ENCODE data around the gene PICK1. TPM values are rescaled to one million over a fixed set of nuclear protein-coding genes. Genes with fewer than 3 reads are reported as not detected.

The PICK1 gene
- polyA plus RNA-seq, 1 donor from 2014 or later: 101 TPM

GRCh38 chr22:38085056-38085455 lies 27.9 kb downstream of the PICK1 start:
- Histone ChIP-seq H3K27me3 (ENCODE audit: insufficient read depth, low read depth, low read length) (peaks cover 16% of the 10 kb centered on the region), H3K27ac (ENCODE audit: low read length) (no peak overlapping the region), H3K4me2 (ENCODE audit: low read length) (no peak overlapping the region)

GRCh38 chr22:38085501-38085900 lies 28.3 kb downstream of the PICK1 start:
- no peak overlapping the region for H3K4me3 ChIP-seq (ENCODE audit: low read length)
- H4K20me1 ChIP-seq (ENCODE audit: insufficient read depth): no peaks in the 10 kb centered on the region
- H3K9me2 ChIP-seq (ENCODE audit: insufficient read depth, low read length): no peaks in the 10 kb centered on the region
- no peaks in the 10 kb centered on the region for H3K9me3 ChIP-seq (ENCODE audit: low read length)
- no peak overlapping the region for H3K4me2 ChIP-seq (ENCODE audit: low read length)
- H3F3A ChIP-seq (ENCODE audit: insufficient read depth, low read length, poor library complexity, severe bottlenecking): no peaks in the 10 kb centered on the region
- H3K79me2 ChIP-seq (replicated peaks; ENCODE audit: insufficient read depth, low read length): no peaks in the 10 kb centered on the region
- no peak overlapping the region for H3K9ac ChIP-seq (ENCODE audit: low read length)
- peaks cover 14% of the 10 kb centered on the region for H3K27me3 ChIP-seq (ENCODE audit: insufficient read depth, low read depth, low read length)
- H3K27ac ChIP-seq (ENCODE audit: low read length): no peak overlapping the region
- no peak overlapping the region for H2AFZ ChIP-seq (ENCODE audit: low read depth, low read length)
- H3K36me3 ChIP-seq (ENCODE audit: insufficient read depth, low read length): no peaks in the 10 kb centered on the region
- TF ChIP-seq TAF1 (IDR thresholded peaks at IDR 0.05; ENCODE audit: low read depth) (no peak), MXI1 (conservative IDR thresholded peaks at IDR 0.05; ENCODE audit: poor library complexity, severe bottlenecking) (no peak), RAD21 (conservative IDR thresholded peaks at IDR 0.05) (no peak), REST (IDR thresholded peaks at IDR 0.05; ENCODE audit: borderline replicate concordance) (no peak), EZH2 (IDR thresholded peaks at IDR 0.05; ENCODE audit: borderline replicate concordance, insufficient read depth, low read length, poor library complexity, severe bottlenecking) (no peak), EP300 (conservative IDR thresholded peaks at IDR 0.05; ENCODE audit: poor library complexity, severe bottlenecking) (no peak), POLR2AphosphoS5 (IDR thresholded peaks at IDR 0.05) (no peak)

More at GRCh38 chr22:38085056-38085455, 27.9 kb downstream of the PICK1 start:
- Histone ChIP-seq H2AFZ (ENCODE audit: low read depth, low read length) (no peak overlapping the region), H3K79me2 (replicated peaks; ENCODE audit: insufficient read depth, low read length) (no peaks in the 10 kb centered on the region), H3F3A (ENCODE audit: insufficient read depth, low read length, poor library complexity, severe bottlenecking) (no peaks in the 10 kb centered on the region), H3K9ac (ENCODE audit: low read length) (no peak overlapping the region), H3K9me2 (ENCODE audit: insufficient read depth, low read length) (no peaks in the 10 kb centered on the region), H3K36me3 (ENCODE audit: insufficient read depth, low read length) (no peaks in the 10 kb centered on the region), H4K20me1 (ENCODE audit: insufficient read depth) (no peaks in the 10 kb centered on the region), H3K4me3 (ENCODE audit: low read length) (no peak overlapping the region), H3K9me3 (ENCODE audit: low read length) (no peaks in the 10 kb centered on the region)
- TF ChIP-seq EZH2 (IDR thresholded peaks at IDR 0.05; ENCODE audit: borderline replicate concordance, insufficient read depth, low read length, poor library complexity, severe bottlenecking): no peak
- TF ChIP-seq POLR2AphosphoS5 (IDR thresholded peaks at IDR 0.05): no peak
- TF ChIP-seq MXI1 (conservative IDR thresholded peaks at IDR 0.05; ENCODE audit: poor library complexity, severe bottlenecking): no peak
- TF ChIP-seq RAD21 (conservative IDR thresholded peaks at IDR 0.05): no peak
- TF ChIP-seq CTCF (IDR thresholded peaks at IDR 0.05; ENCODE audit: poor library complexity, severe bottlenecking): no peak
- TF ChIP-seq REST (IDR thresholded peaks at IDR 0.05; ENCODE audit: borderline replicate concordance): no peak
- TF ChIP-seq TAF1 (IDR thresholded peaks at IDR 0.05; ENCODE audit: low read depth): no peak
